Measurements from ENCODE around the gene ABCC3.

GRCh38 chr17:50659179-50659578, 24.5 kb downstream of the ABCC3 start:
- TF ChIP-seq, protein P1, sequence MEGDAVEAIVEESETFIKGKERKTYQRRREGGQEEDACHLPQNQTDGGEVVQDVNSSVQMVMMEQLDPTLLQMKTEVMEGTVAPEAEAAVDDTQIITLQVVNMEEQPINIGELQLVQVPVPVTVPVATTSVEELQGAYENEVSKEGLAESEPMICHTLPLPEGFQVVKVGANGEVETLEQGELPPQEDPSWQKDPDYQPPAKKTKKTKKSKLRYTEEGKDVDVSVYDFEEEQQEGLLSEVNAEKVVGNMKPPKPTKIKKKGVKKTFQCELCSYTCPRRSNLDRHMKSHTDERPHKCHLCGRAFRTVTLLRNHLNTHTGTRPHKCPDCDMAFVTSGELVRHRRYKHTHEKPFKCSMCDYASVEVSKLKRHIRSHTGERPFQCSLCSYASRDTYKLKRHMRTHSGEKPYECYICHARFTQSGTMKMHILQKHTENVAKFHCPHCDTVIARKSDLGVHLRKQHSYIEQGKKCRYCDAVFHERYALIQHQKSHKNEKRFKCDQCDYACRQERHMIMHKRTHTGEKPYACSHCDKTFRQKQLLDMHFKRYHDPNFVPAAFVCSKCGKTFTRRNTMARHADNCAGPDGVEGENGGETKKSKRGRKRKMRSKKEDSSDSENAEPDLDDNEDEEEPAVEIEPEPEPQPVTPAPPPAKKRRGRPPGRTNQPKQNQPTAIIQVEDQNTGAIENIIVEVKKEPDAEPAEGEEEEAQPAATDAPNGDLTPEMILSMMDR (IDR thresholded peaks at IDR 0.05): no peak
- no peak for TF ChIP-seq POLR2A (IDR thresholded peaks at IDR 0.05)
- TF ChIP-seq EP300 (IDR thresholded peaks at IDR 0.05; ENCODE audit: low read depth): no peak
